ENCODE results near the gene SDC3. TPM values are rescaled to one million over a fixed set of nuclear protein-coding genes. Genes with fewer than 3 reads are reported as not detected.

The SDC3 gene
- total RNA-seq, 1 experiment from 2014 or later: 32.3 TPM

- peaks cover 34% of the 10 kb centered on the region for H3K27me3 Mint-ChIP-seq (ENCODE audit: low read depth)
- no peak overlapping the region for H3K27ac Mint-ChIP-seq
- no peaks in the 10 kb centered on the region for H3K36me3 Mint-ChIP-seq
- TF ChIP-seq MYBL2 (CRISPR knock-in tag; IDR thresholded peaks at IDR 0.05): no peak
- TF ChIP-seq FOXK1 (CRISPR knock-in tag; IDR thresholded peaks at IDR 0.05): no peak
- TF ChIP-seq ATF1 (CRISPR knock-in tag; IDR thresholded peaks at IDR 0.05): no peak
- no peak for TF ChIP-seq IRF2 (CRISPR knock-in tag; IDR thresholded peaks at IDR 0.05; ENCODE audit: borderline replicate concordance, low read depth)
- TF ChIP-seq HMGA2 (CRISPR knock-in tag; IDR thresholded peaks at IDR 0.05): no peak
- TF ChIP-seq NFYB (CRISPR knock-in tag; conservative IDR thresholded peaks at IDR 0.05; ENCODE audit: low read depth): no peak
- TF ChIP-seq TP53 (CRISPR knock-in tag; IDR thresholded peaks at IDR 0.05): no peak
- H3K4me3 Mint-ChIP-seq: peak overlapping the region; percentile 85
- DNase-seq (ENCODE audit: low spot score) (no peak), ATAC-seq (peak; percentile 10)
- peaks cover 11% of the 10 kb centered on the region for H3K4me1 Mint-ChIP-seq
- POLR2A ChIA-PET: interaction anchor here (0.5 to 1.3 kb wide), 5 partner anchors 10 to 135 kb away, joined by 3 to 8 read pairs (median 4); no protein-coding TSS in a partner anchor
- H3K9me3 Mint-ChIP-seq: peaks cover 3% of the 10 kb centered on the region; the same call in 1 of the 2 replicates
- CTCF ChIA-PET: interaction anchor here (0.8 to 2.3 kb wide), 9 partner anchors 9 to 106 kb away, joined by 3 to 13 read pairs (median 6); no protein-coding TSS in a partner anchor
Observed at GRCh38 chr1:30824736-30825429, 83.7 kb downstream of the SDC3 start.

- Mint-ChIP-seq H3K27ac (peak overlapping the region; percentile 14; the same call in 1 of the 2 replicates), H3K27me3 (ENCODE audit: low read depth) (peaks cover 33% of the 10 kb centered on the region), H3K36me3 (no peaks in the 10 kb centered on the region), H3K4me3 (peak overlapping the region; percentile 85), H3K4me1 (peaks cover 11% of the 10 kb centered on the region), H3K9me3 (no peaks in the 10 kb centered on the region)
- ChIA-PET POLR2A (interaction anchor here (0.5 to 1.3 kb wide), 6 partner anchors 9 to 134 kb away, joined by 3 to 8 read pairs (median 4); no protein-coding TSS in a partner anchor), CTCF (interaction anchor here (0.7 to 2.3 kb wide), 10 partner anchors 8 to 105 kb away, joined by 3 to 13 read pairs (median 5); no protein-coding TSS in a partner anchor)
- peak; percentile 98 for ATAC-seq
- DNase-seq (ENCODE audit: low spot score): peak; percentile 96
- TF ChIP-seq SP1 (CRISPR knock-in tag; conservative IDR thresholded peaks at IDR 0.05) (peak; percentile 54; the same call in 1 of the 2 replicates), NR3C1 (CRISPR knock-in tag; conservative IDR thresholded peaks at IDR 0.05; ENCODE audit: low read depth) (no peak), ZNF671 (CRISPR knock-in tag; IDR thresholded peaks at IDR 0.05) (no peak), E2F5 (CRISPR knock-in tag; IDR thresholded peaks at IDR 0.05) (0 out of 2 replicates have a peak, but pooled peaks have one; percentile 39), ETV6 (CRISPR knock-in tag; IDR thresholded peaks at IDR 0.05) (0 out of 2 replicates have a peak, but pooled peaks have one; percentile 45), NFYB (CRISPR knock-in tag; conservative IDR thresholded peaks at IDR 0.05; ENCODE audit: low read depth) (peak; percentile 78), ZNF317 (CRISPR knock-in tag; IDR thresholded peaks at IDR 0.05; ENCODE audit: borderline replicate concordance, low read depth) (0 out of 2 replicates have a peak, but pooled peaks have one; percentile 18), FOXK1 (CRISPR knock-in tag; IDR thresholded peaks at IDR 0.05) (0 out of 2 replicates have a peak, but pooled peaks have one; percentile 8)
Observed at GRCh38 chr1:30823969-30824735, 84.4 kb downstream of the SDC3 start.

- ChIA-PET CTCF (interaction anchor here (1.5 to 2.3 kb wide), 5 partner anchors 20 to 104 kb away, joined by 4 to 13 read pairs (median 8); no protein-coding TSS in a partner anchor), POLR2A (interaction anchor here (1.3 kb wide), 1 partner anchor 17 kb away, joined by 3 read pairs; no protein-coding TSS in a partner anchor)
- no peak overlapping the region for H3K27ac Mint-ChIP-seq
- peaks cover 15% of the 10 kb centered on the region for H3K4me1 Mint-ChIP-seq
- H3K36me3 Mint-ChIP-seq: no peaks in the 10 kb centered on the region
- no peaks in the 10 kb centered on the region for H3K9me3 Mint-ChIP-seq
- no peak for ATAC-seq
- peaks cover 33% of the 10 kb centered on the region for H3K27me3 Mint-ChIP-seq (ENCODE audit: low read depth)
- DNase-seq (ENCODE audit: low spot score): no peak
- no peak for TF ChIP-seq ZBTB21 (CRISPR knock-in tag; IDR thresholded peaks at IDR 0.05; ENCODE audit: borderline replicate concordance)
- TF ChIP-seq TCF7 (CRISPR knock-in tag; IDR thresholded peaks at IDR 0.05; ENCODE audit: low read depth): no peak
- TF ChIP-seq NR1H2 (CRISPR knock-in tag; IDR thresholded peaks at IDR 0.05): no peak
- no peak for TF ChIP-seq ZNF532 (CRISPR knock-in tag; IDR thresholded peaks at IDR 0.05; ENCODE audit: borderline replicate concordance)
- TF ChIP-seq ZNF263 (CRISPR knock-in tag; IDR thresholded peaks at IDR 0.05; ENCODE audit: low read depth): no peak
- no peak for TF ChIP-seq RELA (CRISPR knock-in tag; IDR thresholded peaks at IDR 0.05; ENCODE audit: borderline replicate concordance)
- H3K4me3 Mint-ChIP-seq: peak overlapping the region; percentile 85
Observed at GRCh38 chr1:30823627-30823968, 85.0 kb downstream of the SDC3 start.

Data from WTC11 (cell line).